ENCODE results near the gene NPM3.

Gene NPM3

GRCh38 chr10:101782811-101783735, at the start of gene NPM3:
TSS of gene NPM3 (minus strand) at chr10:101783446. CDS start at chr10:101783390, 56 bp downstream.
- peak within 1 kb of the TSS; percentile 96 for H3K4me3 ChIP-seq (ENCODE audit: low read depth, low read length)
- TF ChIP-seq CTCF (IDR thresholded peaks at IDR 0.05; ENCODE audit: low read depth, low read length) (no peak), POLR2A (IDR thresholded peaks at IDR 0.05; ENCODE audit: extremely low read depth, insufficient read length) (peak; percentile 58), MAX (IDR thresholded peaks at IDR 0.05; ENCODE audit: low read depth, low read length) (peak; percentile 79), MYC (IDR thresholded peaks at IDR 0.05; ENCODE audit: low read depth, low read length) (peak; percentile 89)

GRCh38 chr10:101832325-101832771, 49.1 kb upstream of the NPM3 start:
- no peak for TF ChIP-seq MAX (IDR thresholded peaks at IDR 0.05; ENCODE audit: low read depth, low read length)
- no peak for TF ChIP-seq POLR2A (IDR thresholded peaks at IDR 0.05; ENCODE audit: extremely low read depth, insufficient read length)
- no peak for TF ChIP-seq MYC (IDR thresholded peaks at IDR 0.05; ENCODE audit: low read depth, low read length)
- no peak for TF ChIP-seq CTCF (IDR thresholded peaks at IDR 0.05; ENCODE audit: low read depth, low read length)
- DNase-seq (ENCODE audit: low read depth), result no peak
- no peak overlapping the region for H3K4me3 ChIP-seq (ENCODE audit: low read depth, low read length)

More at GRCh38 chr10:101782811-101783735, at the start of gene NPM3:
- DNase-seq (ENCODE audit: low read depth), result peak; percentile 91

- no peak for TF ChIP-seq MYC (IDR thresholded peaks at IDR 0.05; ENCODE audit: low read depth, low read length)
- no peak for TF ChIP-seq MAX (IDR thresholded peaks at IDR 0.05; ENCODE audit: low read depth, low read length)
- no peak for TF ChIP-seq POLR2A (IDR thresholded peaks at IDR 0.05; ENCODE audit: extremely low read depth, insufficient read length)
- no peak for TF ChIP-seq CTCF (IDR thresholded peaks at IDR 0.05; ENCODE audit: low read depth, low read length)
- DNase-seq (ENCODE audit: low read depth), result no peak
- H3K4me3 ChIP-seq (ENCODE audit: low read depth, low read length), result no peak overlapping the region
These were observed 48.0 kb upstream of the NPM3 start for GRCh38 chr10:101831169-101831811.

- no peak for TF ChIP-seq POLR2A (IDR thresholded peaks at IDR 0.05; ENCODE audit: extremely low read depth, insufficient read length)
- no peak for TF ChIP-seq MAX (IDR thresholded peaks at IDR 0.05; ENCODE audit: low read depth, low read length)
- peak; percentile 90 for DNase-seq (ENCODE audit: low read depth)
- peak overlapping the region; percentile 16 for H3K4me3 ChIP-seq (ENCODE audit: low read depth, low read length)
These were observed 47.3 kb upstream of the NPM3 start for GRCh38 chr10:101830322-101831168.

- no peak overlapping the region for H3K4me3 ChIP-seq (ENCODE audit: low read depth, low read length)
- DNase-seq (ENCODE audit: low read depth), result no peak
These were observed 46.5 kb upstream of the NPM3 start for GRCh38 chr10:101829561-101830315.

More at GRCh38 chr10:101829561-101830315, 46.5 kb upstream of the NPM3 start:
- TF ChIP-seq MYC (IDR thresholded peaks at IDR 0.05; ENCODE audit: low read depth, low read length) (no peak), POLR2A (IDR thresholded peaks at IDR 0.05; ENCODE audit: extremely low read depth, insufficient read length) (no peak), MAX (IDR thresholded peaks at IDR 0.05; ENCODE audit: low read depth, low read length) (no peak), CTCF (IDR thresholded peaks at IDR 0.05; ENCODE audit: low read depth, low read length) (no peak)

Measured in NB4 (cell line).